IMR-90 (cell line): ENCODE results near the gene PANK2. TPM values are rescaled to one million over a fixed set of nuclear protein-coding genes. Genes with fewer than 3 reads are reported as not detected.

Source experiments
- ATAC-seq: fragments of 200-7000 bp; cut with Tn5 transposase; 2 replicates; pipeline ENCODE4 v1.9.1; 2020; ENCODE audit warnings: low read depth, mild to moderate bottlenecking, moderate library complexity
- BruUV-seq: library from RNA; stranded (reverse); fragments of 400-500 nt; replicated peaks from 2 replicates; lab custom pipeline; 2021; lab: Mats Ljungman, UMichigan
- CTCF ChIA-PET: fragments of 300-600 bp; formaldehyde crosslinking; extraction: SDS; loops from one replicate; lab custom pipeline; 2021; ENCODE audit warnings: antibody characterized with exemption; lab: Yijun Ruan, JAX
- POLR2A ChIA-PET: fragments of 300-600 bp; sonication (Branson Sonifier 250); formaldehyde crosslinking; loops from one replicate; lab custom pipeline; 2022; ENCODE audit warnings: antibody characterized with exemption; ENCODE audit not compliant: unreplicated experiment; lab: Charles Lee
- DNase-seq: peaks from one replicate; pipeline ENCODE4 v3.0.0; 2013
- H2AFZ ChIP-seq: replicated peaks from 2 replicates; pipeline ENCODE3; 2013; ENCODE audit warnings: low read length, mild to moderate bottlenecking; ENCODE audit not compliant: poor library complexity
- H2AK5ac ChIP-seq: 2 replicates; pipeline ENCODE4 v1.6.1; 2013; ENCODE audit warnings: low read depth, low read length, inconsistent platforms
- H2AK9ac ChIP-seq: replicated peaks from 2 replicates; pipeline ENCODE3; 2013; ENCODE audit warnings: mild to moderate bottlenecking, low read depth, low read length, moderate library complexity; ENCODE audit not compliant: poor library complexity
- H2BK120ac ChIP-seq: 2 replicates; pipeline ENCODE4 v1.6.1; 2013; ENCODE audit warnings: low read depth, low read length, inconsistent platforms
- H2BK15ac ChIP-seq: 3 replicates; pipeline ENCODE4 v1.6.1; 2013; ENCODE audit warnings: low read depth, low read length, inconsistent platforms
- H2BK20ac ChIP-seq: 2 replicates; pipeline ENCODE4 v1.6.1; 2013; ENCODE audit warnings: low read depth, mild to moderate bottlenecking, inconsistent platforms, low read length, moderate library complexity
- H2BK5ac ChIP-seq: 2 replicates; pipeline ENCODE4 v1.6.1; 2013; ENCODE audit warnings: mild to moderate bottlenecking, low read depth, low read length, inconsistent platforms; ENCODE audit not compliant: poor library complexity, severe bottlenecking
- H3K14ac ChIP-seq: replicated peaks from 2 replicates; pipeline ENCODE4 v1.6.1; 2013; ENCODE audit warnings: low read depth, low read length, inconsistent platforms
- H3K18ac ChIP-seq: 2 replicates; pipeline ENCODE4 v1.6.1; 2013; ENCODE audit warnings: low read depth, low read length, control low read depth
- H3K23ac ChIP-seq: 2 replicates; pipeline ENCODE4 v1.6.1; 2013; ENCODE audit warnings: low read depth, low read length, inconsistent platforms
- H3K27ac ChIP-seq: 2 replicates; pipeline ENCODE4 v1.5.1; 2013; ENCODE audit warnings: mild to moderate bottlenecking, control low read depth, low read length; ENCODE audit not compliant: insufficient read depth
- H3K27me3 ChIP-seq: 2 replicates; pipeline ENCODE4 v1.6.1; 2013; ENCODE audit warnings: low read length; ENCODE audit not compliant: control insufficient read depth, insufficient read depth
- H3K36me3 ChIP-seq: 2 replicates; pipeline ENCODE4 v1.6.1; 2013; ENCODE audit warnings: low read length, mixed read lengths; ENCODE audit not compliant: control insufficient read depth, insufficient read depth
- H3K4ac ChIP-seq: 2 replicates; pipeline ENCODE4 v1.6.1; 2013; ENCODE audit warnings: low read depth, low read length, inconsistent platforms
- H3K4me1 ChIP-seq: 2 replicates; pipeline ENCODE4 v1.6.1; 2013; ENCODE audit warnings: low read length, mixed read lengths; ENCODE audit not compliant: control insufficient read depth, insufficient read depth
- H3K4me2 ChIP-seq: 2 replicates; pipeline ENCODE4 v1.6.1; 2013; ENCODE audit warnings: low read depth, mild to moderate bottlenecking, control low read depth, low read length, moderate library complexity
- H3K4me3 ChIP-seq: 2 replicates; pipeline ENCODE4 v1.5.1; 2013; ENCODE audit warnings: low read depth, mild to moderate bottlenecking, control low read depth, low read length, moderate library complexity; ENCODE audit not compliant: insufficient read depth
- H3K56ac ChIP-seq: 2 replicates; pipeline ENCODE4 v1.6.1; 2013; ENCODE audit warnings: low read length, inconsistent platforms; ENCODE audit not compliant: insufficient read depth; ENCODE audit errors: extremely low read depth
- H3K79me1 ChIP-seq, 2 experiments: 2 replicates each; pipeline ENCODE4 v1.6.1; 2013; ENCODE audit warnings: low read length in 2 of 2, inconsistent platforms in 1 of 2, low read depth in 1 of 2
- H3K9ac ChIP-seq: 2 replicates; pipeline ENCODE4 v1.6.1; 2013; ENCODE audit warnings: low read depth, low read length, control low read depth
- H3K9me1 ChIP-seq: 2 replicates; pipeline ENCODE4 v1.6.1; 2013; ENCODE audit warnings: low read length, inconsistent platforms; ENCODE audit not compliant: insufficient read depth
- H3K9me3 ChIP-seq: 2 replicates; pipeline ENCODE4 v1.6.1; 2013; ENCODE audit warnings: low read length; ENCODE audit not compliant: control insufficient read depth, insufficient read depth
- H4K20me1 ChIP-seq: 2 replicates; pipeline ENCODE4 v1.6.1; 2013; ENCODE audit warnings: low read length, inconsistent platforms; ENCODE audit not compliant: insufficient read depth
- H4K5ac ChIP-seq: 2 replicates; pipeline ENCODE4 v1.6.1; 2013; ENCODE audit warnings: mild to moderate bottlenecking, low read depth, low read length, control low read depth
- H4K8ac ChIP-seq, 2 experiments: 2 replicates each; pipeline ENCODE4 v1.6.1; 2013; ENCODE audit warnings: low read depth in 2 of 2, low read length in 2 of 2, control low read depth in 1 of 2, inconsistent platforms in 1 of 2
- H4K91ac ChIP-seq: 2 replicates; pipeline ENCODE4 v1.6.1; 2013; ENCODE audit warnings: low read depth, low read length, inconsistent platforms; ENCODE audit not compliant: insufficient read depth
- FOS ChIP-seq: fragments of 150-350 bp; IDR thresholded peaks from 2 replicates; pipeline ENCODE4 v1.6.1; 2016; ENCODE audit warnings: low read depth, low read length
- MAFK ChIP-seq: IDR thresholded peaks from 2 replicates; pipeline ENCODE4 v1.6.1; 2012; ENCODE audit warnings: low read depth, low read length, improper control_type of control experiment
- NFE2L2 ChIP-seq: fragments of 150-350 bp; IDR thresholded peaks from 2 replicates; pipeline ENCODE4 v1.6.1; 2016; ENCODE audit warnings: low read depth, mild to moderate bottlenecking, low read length
- RCOR1 ChIP-seq: IDR thresholded peaks from 2 replicates; pipeline ENCODE4 v1.6.1; 2012; ENCODE audit warnings: mild to moderate bottlenecking, low read length, improper control_type of control experiment; ENCODE audit not compliant: insufficient replicate concordance
- WGBS, 2 experiments: methylation state at CpG; one replicate each; pipeline versions ENCODE4 v1.1.5 to v1.1.7; 2013; ENCODE audit warnings: missing lambda C conversion rate in 2 of 2; ENCODE audit not compliant: insufficient read length in 1 of 2; ENCODE audit errors: extremely low coverage in 2 of 2; 5-methylcytosine and 5-hydroxymethylcytosine counted together
- dilution Hi-C: fragments of 300-500 bp; cut with HindIII; formaldehyde crosslinking; loops from one replicate; pipeline ENCODE4 v1.14.3; 2018; ENCODE audit warnings: low sequenced_read_pairs; ENCODE audit not compliant: unreplicated experiment
- in situ Hi-C: fragments of 300-500 bp; cut with MboI; formaldehyde crosslinking; loops from 3 replicates; pipeline ENCODE4 v1.14.3; 2019; ENCODE audit warnings: low sequenced_read_pairs, inconsistent platforms, mixed read lengths
- intact Hi-C: fragments of 100-400 bp; cut with micrococcal nuclease; formaldehyde crosslinking; loops from 2 replicates; pipeline ENCODE4 v1.10.0; 2022
- polyA plus RNA-seq, 3 experiments: library from polyadenylated mRNA; depleted of rRNA; stranded (reverse); fragments of >200 nt; gene quantifications; 2 replicates each; pipeline ENCODE4 v1.2.3, GENCODE V29; 2012; ENCODE audit warnings: low replicate concordance in 1 of 3
- total RNA-seq: library from RNA; depleted of rRNA; stranded (reverse); fragments of >200 nt; gene quantifications from 2 replicates; pipeline ENCODE4 v1.2.3, GENCODE V29; 2012

The PANK2 gene
- total and polyA plus RNA-seq, 2 of the 4 experiments (the other 2 are of a cell fraction): 17.7 to 28.1 TPM

DNA sequence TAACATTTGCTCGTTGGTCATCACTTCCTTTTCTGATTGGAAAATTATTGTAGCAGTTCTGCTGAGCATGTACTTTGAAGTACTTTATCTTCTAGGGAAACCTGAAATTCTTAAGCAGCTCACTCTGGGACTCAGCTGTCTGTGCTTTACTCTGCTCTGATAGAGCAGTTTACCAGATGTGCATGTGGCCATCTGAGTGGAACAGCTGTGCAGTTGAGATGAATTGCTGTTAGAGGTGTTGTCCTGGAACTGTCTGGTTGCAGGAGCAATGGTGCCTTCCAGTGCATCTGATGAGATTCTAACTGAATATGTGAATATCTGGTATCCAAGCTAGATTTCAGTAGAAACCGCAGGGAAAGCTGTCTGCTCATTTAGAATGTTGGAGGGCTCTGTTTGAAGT is 27.2 kb downstream of the PANK2 start:
- peaks cover 5% of the 10 kb centered on the region for H3K4me1 ChIP-seq
- no peak overlapping the region for H2AK9ac ChIP-seq
- peaks cover 6% of the 10 kb centered on the region for H3K9me1 ChIP-seq
- H2BK15ac ChIP-seq: no peak overlapping the region
- H3K79me1 ChIP-seq: peaks cover 35 to 58% of the 10 kb centered on the region in 2 experiments
- no peak overlapping the region for H3K9ac ChIP-seq
- no peaks in the 10 kb centered on the region for H3K9me3 ChIP-seq
- H3K4ac ChIP-seq: no peak overlapping the region
- H2AK5ac ChIP-seq: no peak overlapping the region
- POLR2A ChIA-PET: no interaction called here
- no peak overlapping the region for H3K14ac ChIP-seq
- H3K18ac ChIP-seq: no peak overlapping the region
- no CpG with 5 or more reads among the region's 2 CpGs for WGBS, 2 experiments
- no peak overlapping the region for H4K8ac ChIP-seq
- BruUV-seq: no TSS peak
- H2AFZ ChIP-seq: no peak overlapping the region
- no peak for ATAC-seq
- intact Hi-C loops (no loop called here), dilution Hi-C loops (no loop called here), in situ Hi-C loops (no loop called here)
- no peaks in the 10 kb centered on the region for H3K27me3 ChIP-seq
- no peak overlapping the region for H3K56ac ChIP-seq
- CTCF ChIA-PET: no interaction called here
- no peak overlapping the region for H3K4me2 ChIP-seq
- H2BK120ac ChIP-seq: no peak overlapping the region
- H4K5ac ChIP-seq: no peak overlapping the region
- H3K36me3 ChIP-seq: peaks cover 36% of the 10 kb centered on the region
- H4K20me1 ChIP-seq: peaks cover 61% of the 10 kb centered on the region
- H4K91ac ChIP-seq: no peak overlapping the region
- no peak overlapping the region for H3K4me3 ChIP-seq
- DNase-seq: no peak
- H2BK20ac ChIP-seq: no peak overlapping the region
- H2BK5ac ChIP-seq: no peak overlapping the region
- no peak overlapping the region for H3K23ac ChIP-seq
- TF ChIP-seq RCOR1: no peak
- TF ChIP-seq NFE2L2: no peak
- no peak for TF ChIP-seq MAFK
- TF ChIP-seq FOS: no peak
- H3K27ac ChIP-seq: no peak overlapping the region
